Hepatocyte (in vitro differentiated cells): ENCODE results near the gene THSD4. TPM values are rescaled to one million over a fixed set of nuclear protein-coding genes. Genes with fewer than 3 reads are reported as not detected.

ENCODE experiments used
- DNase-seq: peaks from one replicate; pipeline ENCODE4 v3.0.0-alpha.2; 2016; ENCODE audit warnings: low spot score
- H2AFZ ChIP-seq: fragments of 200-600 bp; sonication (generic); 2 replicates; pipeline ENCODE4 v1.6.0; 2016; ENCODE audit warnings: antibody characterized with exemption, mild to moderate bottlenecking
- H3K27ac ChIP-seq: fragments of 200-600 bp; sonication (generic); 2 replicates; pipeline ENCODE4 v1.5.1; 2016; ENCODE audit warnings: mild to moderate bottlenecking
- H3K27me3 ChIP-seq: fragments of 200-600 bp; sonication (generic); 2 replicates; pipeline ENCODE4 v1.6.1; 2016
- H3K36me3 ChIP-seq: fragments of 200-600 bp; sonication (generic); replicated peaks from 2 replicates; pipeline ENCODE4 v1.5.1; 2016; ENCODE audit warnings: low read depth; ENCODE audit not compliant: insufficient read depth
- H3K4me1 ChIP-seq: fragments of 200-600 bp; sonication (generic); 2 replicates; pipeline ENCODE4 v1.5.1; 2016; ENCODE audit warnings: mild to moderate bottlenecking, moderate library complexity; ENCODE audit not compliant: insufficient read depth
- H3K4me2 ChIP-seq: fragments of 200-600 bp; sonication (generic); 2 replicates; pipeline ENCODE4 v1.6.0; 2016
- H3K4me3 ChIP-seq: fragments of 200-600 bp; sonication (generic); 2 replicates; pipeline ENCODE4 v1.5.1; 2016; ENCODE audit warnings: mild to moderate bottlenecking
- H3K79me2 ChIP-seq: fragments of 200-600 bp; sonication (generic); 2 replicates; pipeline ENCODE4 v1.6.0; 2017; ENCODE audit warnings: mild to moderate bottlenecking
- H3K9me2 ChIP-seq: fragments of 200-600 bp; sonication (generic); replicated peaks from 2 replicates; pipeline ENCODE4 v1.6.0; 2017; ENCODE audit warnings: mild to moderate bottlenecking; ENCODE audit not compliant: insufficient read depth
- H3K9me3 ChIP-seq: fragments of 200-600 bp; sonication (generic); 2 replicates; pipeline ENCODE4 v1.5.1; 2016; ENCODE audit warnings: low read depth, mild to moderate bottlenecking
- H4K20me1 ChIP-seq: fragments of 200-600 bp; sonication (generic); 2 replicates; pipeline ENCODE4 v1.6.0; 2016; ENCODE audit warnings: mild to moderate bottlenecking; ENCODE audit not compliant: insufficient read depth, poor library complexity, severe bottlenecking
- CTCF ChIP-seq: fragments of 200-600 bp; sonication (generic); IDR thresholded peaks from 2 replicates; pipeline ENCODE4 v1.5.1; 2016; ENCODE audit warnings: antibody characterized with exemption, mild to moderate bottlenecking; ENCODE audit not compliant: poor library complexity
- EZH2 ChIP-seq: fragments of 200-600 bp; sonication (generic); IDR thresholded peaks from 2 replicates; pipeline ENCODE4 v1.6.1; 2016; ENCODE audit warnings: antibody characterized with exemption, mild to moderate bottlenecking, borderline replicate concordance
- EZH2phosphoT487 ChIP-seq: fragments of 200-600 bp; sonication (generic); IDR thresholded peaks from one replicate; pipeline ENCODE4 v1.6.1; 2018; ENCODE audit warnings: antibody characterized with exemption, mild to moderate bottlenecking, low read depth, moderate library complexity; ENCODE audit not compliant: unreplicated experiment, severe bottlenecking
- WGBS: methylation state at CpG from one replicate; pipeline ENCODE4 v1.1.6; 2016; ENCODE audit warnings: low lambda C conversion rate; ENCODE audit errors: missing lambda C conversion rate; 5-methylcytosine and 5-hydroxymethylcytosine counted together
- polyA plus RNA-seq: library from polyadenylated mRNA; unstranded; fragments of >200 nt; fragmentation: Nextera tagmentation; extraction: Ambion mirVana; gene quantifications from 2 replicates; pipeline ENCODE4 v1.2.1, GENCODE V29; 2016
- total RNA-seq: library from RNA; depleted of rRNA; stranded (reverse); fragments of >200 nt; gene quantifications from 2 replicates; pipeline ENCODE4 v1.2.3, GENCODE V29; 2014

THSD4 gene
- total and polyA plus RNA-seq, 2 experiments from 2014 or later: 4.3 to 7.0 TPM

GRCh38 chr15:71736286-71736947 is 621.1 kb downstream of the THSD4 start:
- TF ChIP-seq CTCF (no peak), EZH2 (no peak), EZH2phosphoT487 (no peak)
- no peaks in the 10 kb centered on the region for H3K79me2 ChIP-seq
- no peak for DNase-seq
- no peak overlapping the region for H2AFZ ChIP-seq
- no peaks in the 10 kb centered on the region for H3K27me3 ChIP-seq
- H3K27ac ChIP-seq: no peak overlapping the region
- H3K36me3 ChIP-seq: no peaks in the 10 kb centered on the region
- H3K4me3 ChIP-seq: no peak overlapping the region
- H3K9me2 ChIP-seq: no peaks in the 10 kb centered on the region
- H3K4me1 ChIP-seq: peaks cover 11% of the 10 kb centered on the region
- no peaks in the 10 kb centered on the region for H3K9me3 ChIP-seq
- WGBS: 93% methylated on average over 6 of the region's 6 CpGs
- no peaks in the 10 kb centered on the region for H4K20me1 ChIP-seq
- H3K4me2 ChIP-seq: no peak overlapping the region

GRCh38 chr15:71737761-71738160 is 622.5 kb downstream of the THSD4 start:
- no peak overlapping the region for H2AFZ ChIP-seq
- 95% methylated on average over 16 of the region's 16 CpGs for WGBS
- H3K9me2 ChIP-seq: no peaks in the 10 kb centered on the region
- H3K36me3 ChIP-seq: no peaks in the 10 kb centered on the region
- H3K27me3 ChIP-seq: no peaks in the 10 kb centered on the region
- DNase-seq: no peak
- no peaks in the 10 kb centered on the region for H4K20me1 ChIP-seq
- H3K4me3 ChIP-seq: no peak overlapping the region
- no peak overlapping the region for H3K4me2 ChIP-seq
- H3K27ac ChIP-seq: no peak overlapping the region
- no peak for TF ChIP-seq EZH2
- no peak for TF ChIP-seq CTCF
- no peak for TF ChIP-seq EZH2phosphoT487
- H3K4me1 ChIP-seq: peaks cover 11% of the 10 kb centered on the region
- no peaks in the 10 kb centered on the region for H3K79me2 ChIP-seq
- no peaks in the 10 kb centered on the region for H3K9me3 ChIP-seq

GRCh38 chr15:71739355-71739754 is 624.1 kb downstream of the THSD4 start:
- H3K9me2 ChIP-seq: no peaks in the 10 kb centered on the region
- H3K9me3 ChIP-seq: no peaks in the 10 kb centered on the region
- no peak overlapping the region for H3K4me2 ChIP-seq
- no peaks in the 10 kb centered on the region for H4K20me1 ChIP-seq
- no peak overlapping the region for H3K4me3 ChIP-seq
- peaks cover 12% of the 10 kb centered on the region for H3K4me1 ChIP-seq
- no peaks in the 10 kb centered on the region for H3K79me2 ChIP-seq
- 39% methylated on average over 1 of the region's 1 CpG for WGBS
- DNase-seq: no peak
- H3K27ac ChIP-seq: no peak overlapping the region
- no peak overlapping the region for H2AFZ ChIP-seq
- no peaks in the 10 kb centered on the region for H3K27me3 ChIP-seq
- no peak for TF ChIP-seq EZH2
- TF ChIP-seq EZH2phosphoT487: no peak
- no peak for TF ChIP-seq CTCF
- H3K36me3 ChIP-seq: no peaks in the 10 kb centered on the region
